Stimulated activated CD4-positive, alpha-beta T cell treated with anti-CD3 and anti-CD28 coated beads, Interleukin-4, amount 100 ng/mL, for 24 hours (primary cell): ENCODE results near the gene MCCD1.

Experiments
- DNase-seq: peaks from one replicate; pipeline ENCODE4 v3.0.0-alpha.2; 2020

The MCCD1 gene

GRCh38 chr6:31573239-31574105, 44.7 kb downstream of the MCCD1 start:
- no peak for DNase-seq

GRCh38 chr6:31574106-31575061, 45.6 kb downstream of the MCCD1 start:
- peak; percentile 63 for DNase-seq

GRCh38 chr6:31575335-31575901, 46.7 kb downstream of the MCCD1 start, which contains the start of gene TNF:
Gene TNF, plus strand, starts transcription at chr6:31575565. Its CDS starts 177 bp downstream, at chr6:31575742.
- peak; percentile 90 for DNase-seq

- DNase-seq, result no peak
These were observed 47.4 kb downstream of the MCCD1 start for GRCh38 chr6:31575952-31576685.

- peak; percentile 55 for DNase-seq
These were observed 48.3 kb downstream of the MCCD1 start for GRCh38 chr6:31576897-31577578.

- no peak for DNase-seq
These were observed 48.8 kb downstream of the MCCD1 start for GRCh38 chr6:31577579-31577966.

- no peak for DNase-seq
These were observed 49.7 kb downstream of the MCCD1 start for GRCh38 chr6:31578184-31579118.

- DNase-seq, result no peak
These were observed 50.4 kb downstream of the MCCD1 start for GRCh38 chr6:31579119-31579505.
